Psoas muscle (tissue), 8 donors: ENCODE measurements around the gene SMTN. TPM values are rescaled to one million over a fixed set of nuclear protein-coding genes. Genes with fewer than 3 reads are reported as not detected.

Source experiments
- ATAC-seq, 4 donors: fragments of 200-7000 bp; cut with Tn5 transposase; one replicate each; pipeline ENCODE4 v1.9.1; 2020; ENCODE audit warnings: moderate library complexity in 3 of 4, mild to moderate bottlenecking in 2 of 4
- DNase-seq, 2 donors: peaks; one replicate each; pipeline ENCODE4 v3.0.0-alpha.2; 2020
- H3K27ac ChIP-seq: fragments of 200-600 bp; one replicate; pipeline ENCODE4 v1.8.0; 2022
- H3K27me3 ChIP-seq, 3 donors: fragments of 200-600 bp in 1 of 3; one replicate each; pipeline versions ENCODE4 v1.6.1 to v1.8.0; 2013 to 2022; ENCODE audit warnings: low read length in 2 of 3, mild to moderate bottlenecking in 2 of 3, moderate library complexity in 1 of 3; ENCODE audit not compliant: insufficient read depth in 3 of 3
- H3K36me3 ChIP-seq, 2 donors: fragments of 200-600 bp in 1 of 2; one replicate each; pipeline versions ENCODE4 v1.6.1 to v1.8.0; 2013 to 2022; ENCODE audit warnings: low read depth in 1 of 2, mild to moderate bottlenecking in 1 of 2, moderate library complexity in 1 of 2; ENCODE audit not compliant: insufficient read depth in 1 of 2
- H3K4me1 ChIP-seq: fragments of 200-600 bp; one replicate; pipeline ENCODE4 v1.8.0; 2022
- H3K4me3 ChIP-seq: fragments of 200-600 bp; one replicate; pipeline ENCODE4 v1.8.0; 2022; ENCODE audit warnings: mild to moderate bottlenecking
- H3K9me3 ChIP-seq: fragments of 200-600 bp; one replicate; pipeline ENCODE4 v1.8.0; 2022
- WGBS, 3 donors: extraction: QIAGEN DNeasy Blood & Tissue Kit; methylation state at CpG; one replicate each; pipeline versions ENCODE4 v1.1.6 to v1.1.7; 2013; 5-methylcytosine and 5-hydroxymethylcytosine counted together
- intact Hi-C, 2 donors: fragments of 100-400 bp; cut with DNase I; formaldehyde crosslinking; loops; one replicate each; pipeline versions ENCODE4 v1.11.0 to v1.14.2; 2022
- polyA plus RNA-seq, 3 donors: library from polyadenylated mRNA; stranded (reverse); fragments of 200-250 nt; gene quantifications; one replicate each; pipeline ENCODE4 v1.2.3, GENCODE V29; 2013
- total RNA-seq, 4 donors: library from RNA; stranded (reverse); fragmentation: NEBNext Ultra II Directional in 2 of 4; extraction: Animal tissue kit (Norgen Biotek cat#: 25700) in 2 of 4; gene quantifications; one replicate each; pipeline versions ENCODE4 v1.2.1 to v1.2.4, GENCODE V29; 2021 to 2023
- TF ChIP-seq, protein P1 (sequence below): fragments of 200-600 bp; IDR thresholded peaks from one replicate; pipeline ENCODE4 v1.8.0; 2022; ENCODE audit warnings: antibody characterized with exemption
- donor health status: healthy with polysubstance abuse.
- donor health status: DM: no; HTN: no; CAD: no; lungs with moderate emphysema.
- donor health status: Bipolar disorder and iron deficiency.
- donor health status: healthy.
- donor health status: DM: yes; HTN: yes; CAD: no.
- donor health status: DM: no; HTN: no; CAD: no.
- donor health status: DM: no; HTN: no; CAD: no.
- donor health status: DM: yes; HTN: yes; CAD: no.

The SMTN gene
- total and polyA plus RNA-seq, 7 donors = 23.0 to 79.3 (median 43.4) TPM

DNA sequence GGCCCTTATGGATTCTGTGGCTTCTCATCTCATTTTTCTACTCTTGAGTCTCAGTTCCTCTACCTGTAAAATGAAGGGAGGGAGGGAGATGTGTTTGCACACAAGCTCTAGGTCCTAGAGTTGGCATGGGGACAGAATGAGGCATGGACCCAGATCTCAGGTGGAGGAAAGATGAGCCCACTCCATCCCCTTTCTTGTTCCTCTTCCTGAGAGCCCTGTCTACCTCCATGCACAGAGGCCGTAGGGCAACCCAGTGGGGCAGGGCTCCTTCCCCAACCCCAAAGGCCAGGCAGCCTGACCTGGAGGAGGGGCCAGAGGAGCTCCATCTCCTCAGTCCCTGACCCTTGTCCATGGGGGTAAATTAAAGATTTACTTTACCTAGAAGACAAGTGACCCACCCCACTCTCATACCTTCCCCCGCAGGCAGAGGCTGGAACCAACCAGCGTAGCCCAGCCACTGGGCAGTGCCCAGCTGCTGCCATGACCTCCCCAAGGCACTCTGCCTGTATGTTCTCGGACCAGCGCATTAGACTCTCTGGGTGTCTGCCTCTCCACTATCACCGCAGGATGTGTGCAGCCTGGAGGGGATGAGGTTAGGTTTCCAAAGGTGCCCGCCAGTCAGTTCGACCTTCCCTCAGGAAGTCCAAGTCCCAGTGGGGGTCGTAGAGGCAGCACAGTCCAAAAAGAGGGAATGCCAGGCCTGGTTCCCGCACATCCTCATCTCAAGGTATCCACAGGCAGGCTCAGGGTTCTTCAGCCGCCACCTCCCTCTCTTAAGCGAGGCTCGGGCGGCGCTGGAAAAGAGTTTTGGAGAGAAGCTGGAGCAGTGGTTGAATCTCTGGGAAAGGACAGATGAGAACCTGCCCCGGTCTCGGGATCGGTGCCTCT is 3.0 kb downstream of the SMTN start:
- Histone ChIP-seq H3K4me3 (peak overlapping the region; percentile 89), H3K36me3 (peaks cover 0 to 15% of the 10 kb centered on the region in 2 donors), H3K9me3 (no peaks in the 10 kb centered on the region), H3K4me1 (peaks cover 30% of the 10 kb centered on the region), H3K27ac (peak overlapping the region; percentile 94), H3K27me3 (no peaks in the 10 kb centered on the region)
- ATAC-seq = peak in 3 of 4 donors; percentile 2 to 16 (median 4)
- intact Hi-C loops = loop anchor here (2.0 to 10.0 kb wide), 5 partner anchors 39 to 151 kb away; partner anchors contain the start of genes MORC2 (in 2 of the 2) and TUG1 (in 2 of the 2)
- peak in 1 of 2 donors; percentile 53 for DNase-seq
- TF ChIP-seq, protein P1, sequence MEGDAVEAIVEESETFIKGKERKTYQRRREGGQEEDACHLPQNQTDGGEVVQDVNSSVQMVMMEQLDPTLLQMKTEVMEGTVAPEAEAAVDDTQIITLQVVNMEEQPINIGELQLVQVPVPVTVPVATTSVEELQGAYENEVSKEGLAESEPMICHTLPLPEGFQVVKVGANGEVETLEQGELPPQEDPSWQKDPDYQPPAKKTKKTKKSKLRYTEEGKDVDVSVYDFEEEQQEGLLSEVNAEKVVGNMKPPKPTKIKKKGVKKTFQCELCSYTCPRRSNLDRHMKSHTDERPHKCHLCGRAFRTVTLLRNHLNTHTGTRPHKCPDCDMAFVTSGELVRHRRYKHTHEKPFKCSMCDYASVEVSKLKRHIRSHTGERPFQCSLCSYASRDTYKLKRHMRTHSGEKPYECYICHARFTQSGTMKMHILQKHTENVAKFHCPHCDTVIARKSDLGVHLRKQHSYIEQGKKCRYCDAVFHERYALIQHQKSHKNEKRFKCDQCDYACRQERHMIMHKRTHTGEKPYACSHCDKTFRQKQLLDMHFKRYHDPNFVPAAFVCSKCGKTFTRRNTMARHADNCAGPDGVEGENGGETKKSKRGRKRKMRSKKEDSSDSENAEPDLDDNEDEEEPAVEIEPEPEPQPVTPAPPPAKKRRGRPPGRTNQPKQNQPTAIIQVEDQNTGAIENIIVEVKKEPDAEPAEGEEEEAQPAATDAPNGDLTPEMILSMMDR = no peak
- 13 to 24% (median 14%) methylated on average over 18 of the region's 18 CpGs for WGBS, 3 donors

DNA sequence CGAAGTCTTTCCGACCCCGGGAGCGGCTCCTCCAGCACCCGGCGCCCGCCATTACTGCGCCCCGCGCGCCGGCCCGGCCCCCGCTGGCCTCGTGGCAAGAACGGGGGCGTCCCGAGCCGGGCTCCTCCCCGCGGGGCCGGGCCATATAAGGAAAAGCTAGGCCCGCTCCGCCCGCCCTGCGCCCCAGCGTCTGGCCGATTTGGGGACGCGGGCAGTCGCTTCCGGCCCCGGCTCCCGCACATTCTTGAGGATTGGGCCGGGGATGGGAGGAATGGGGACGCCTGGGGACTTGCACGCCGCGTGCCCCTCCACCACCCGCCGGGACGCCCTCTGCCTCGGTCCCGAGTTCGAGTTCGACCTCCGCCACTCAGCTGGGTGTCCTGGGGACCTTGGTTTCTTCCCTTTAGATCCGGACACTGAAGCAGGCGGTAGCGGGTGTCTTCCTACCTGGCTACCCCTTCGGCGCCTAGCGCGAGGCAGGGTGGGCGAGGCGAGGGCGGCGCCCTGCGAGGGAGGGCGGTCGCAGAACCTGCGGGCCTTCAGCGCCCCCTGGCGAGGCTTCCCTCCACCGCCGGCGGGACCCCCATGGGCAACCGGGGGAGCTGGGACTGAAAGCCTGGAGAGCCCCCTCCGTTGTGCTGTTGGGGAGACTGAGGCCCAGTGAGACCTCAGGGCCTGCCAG is 3.8 kb downstream of the SMTN start:
- Histone ChIP-seq H3K4me1 (peaks cover 30% of the 10 kb centered on the region), H3K27me3 (no peaks in the 10 kb centered on the region)

DNA sequence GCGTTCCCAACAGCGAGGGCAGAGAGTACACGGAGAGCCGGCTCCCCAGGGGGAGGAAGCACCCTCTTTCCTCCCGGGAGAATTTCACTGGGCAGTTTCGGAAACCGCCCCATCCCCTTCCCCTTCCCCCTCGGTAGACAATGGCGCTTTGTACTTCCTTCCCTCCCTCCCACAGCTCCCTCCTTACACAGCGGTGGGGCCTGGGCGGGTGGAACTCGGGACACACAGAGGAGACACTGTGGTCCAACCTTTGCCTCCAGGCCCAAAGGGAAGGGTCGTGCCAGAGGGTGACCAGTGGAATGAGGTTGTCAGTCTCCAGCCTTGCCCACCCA is 4.3 kb downstream of the SMTN start:
- H3K36me3 ChIP-seq = peaks cover 0 to 28% of the 10 kb centered on the region in 2 donors
- intact Hi-C loops = loop anchor here (2.0 to 10.0 kb wide), 3 partner anchors 117 to 149 kb away; partner anchors contain the start of genes MORC2 (in 1 of the 2) and TUG1 (in 1 of the 2)
- WGBS, 3 donors = 8 to 31% (median 24%) methylated on average over 7 to 13 of the region's 13 CpGs
- no peaks in the 10 kb centered on the region for H3K27me3 ChIP-seq
- ATAC-seq (no peak), DNase-seq (peak; percentile 27 to 67)
- peak overlapping the region; percentile 94 for H3K27ac ChIP-seq
- TF ChIP-seq, protein P1 = no peak
- H3K4me1 ChIP-seq = peaks cover 30% of the 10 kb centered on the region
- H3K9me3 ChIP-seq = no peaks in the 10 kb centered on the region
- H3K4me3 ChIP-seq = peak overlapping the region; percentile 89

More for the DNA sequence above, 3.8 kb downstream of the SMTN start:
- Histone ChIP-seq H3K9me3 (no peaks in the 10 kb centered on the region), H3K27ac (peak overlapping the region; percentile 94), H3K36me3 (peaks cover 0 to 23% of the 10 kb centered on the region in 2 donors), H3K4me3 (peak overlapping the region; percentile 89)
- WGBS, 3 donors = 0 to 1% (median 1%) methylated on average over 45 to 69 of the region's 69 CpGs
- TF ChIP-seq, protein P1 = peak; percentile 82
- intact Hi-C loops = loop anchor here (2.0 to 10.0 kb wide), 4 partner anchors 116 to 150 kb away; partner anchors contain the start of genes MORC2 (in 1 of the 2) and TUG1 (in 1 of the 2)
- peak; percentile 91 to 93 for DNase-seq
- ATAC-seq = peak; percentile 73 to 85 (median 74)

DNA sequence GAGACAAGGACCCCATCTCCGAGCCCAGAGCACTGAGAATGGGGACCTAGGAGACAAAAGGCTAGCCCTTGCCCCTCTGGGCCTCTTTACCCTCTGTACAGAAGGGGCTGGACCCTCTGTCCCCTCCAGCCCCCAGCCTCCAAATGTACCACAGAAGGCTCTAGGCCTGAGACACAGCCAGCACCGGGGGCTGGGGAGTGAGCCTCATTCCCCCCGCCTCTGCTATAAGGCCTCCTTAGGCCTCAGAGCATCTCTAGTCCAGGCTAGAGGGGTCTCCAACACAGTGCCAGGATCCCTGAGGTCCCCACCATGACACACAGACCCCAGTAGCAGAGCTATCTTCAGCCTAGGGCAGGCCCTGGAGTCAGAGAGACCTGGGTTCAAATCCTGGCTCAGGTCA is 4.8 kb downstream of the SMTN start:
- Histone ChIP-seq H3K27me3 (no peaks in the 10 kb centered on the region), H3K9me3 (no peaks in the 10 kb centered on the region), H3K36me3 (peaks cover 0 to 30% of the 10 kb centered on the region in 2 donors), H3K27ac (peak overlapping the region; percentile 94), H3K4me3 (peak overlapping the region; percentile 89), H3K4me1 (peaks cover 30% of the 10 kb centered on the region)
- DNase-seq = no peak
- intact Hi-C loops = loop anchor here (2.0 to 10.0 kb wide), 3 partner anchors 117 to 149 kb away; partner anchors contain the start of genes MORC2 (in 1 of the 2) and TUG1 (in 1 of the 2)
- no peak for ATAC-seq
- 72 to 81% (median 76%) methylated on average over 3 of the region's 3 CpGs for WGBS, 3 donors
- TF ChIP-seq, protein P1 = no peak
